ENCODE results near the gene ADAM23.

- TF ChIP-seq CTCF (optimal IDR thresholded peaks at IDR 0.05 in 1 of 3, IDR thresholded peaks at IDR 0.05 in 1 of 3, conservative IDR thresholded peaks at IDR 0.05 in 1 of 3; ENCODE audit: extremely low read depth in 1 of 3, insufficient read depth in 2 of 3, low read length in 3 of 3) (no peak), EZH2 (IDR thresholded peaks at IDR 0.05; ENCODE audit: low read length) (no peak)
These were observed 19.2 kb upstream of the ADAM23 start for GRCh38 chr2:206424134-206424533.

Data from keratinocyte (primary cell).